CD4-positive, alpha-beta T cell (primary cell): ENCODE results near the gene NCK1. TPM values are rescaled to one million over a fixed set of nuclear protein-coding genes. Genes with fewer than 3 reads are reported as not detected.

ENCODE experiments used
- ATAC-seq: fragments of 200-7000 bp; cut with Tn5 transposase; one replicate; pipeline ENCODE4 v1.10.0; 2022; ENCODE audit warnings: mild to moderate bottlenecking; ENCODE audit not compliant: poor library complexity
- CTCF ChIA-PET: fragments of 350-600 bp; sonication (Branson Sonifier 250); formaldehyde crosslinking; loops from one replicate; lab custom pipeline; 2021; ENCODE audit warnings: antibody characterized with exemption, inconsistent platforms; lab: Charles Lee
- POLR2A ChIA-PET: fragments of 350-600 bp; sonication (Branson Sonifier 250); formaldehyde crosslinking; loops from one replicate; lab custom pipeline; 2021; ENCODE audit warnings: antibody characterized with exemption, inconsistent platforms; lab: Charles Lee
- DNase-seq, 14 experiments: peaks; one replicate each; pipeline ENCODE4 v3.0.0-alpha.2; 2013 to 2020; ENCODE audit warnings: mixed read lengths in 2 of 14
- H3K27ac ChIP-seq, 2 donors: one replicate each; pipeline versions ENCODE4 v1.5.1 to v1.7.0; 2013; ENCODE audit warnings: low read length in 2 of 2, low read depth in 1 of 2, mild to moderate bottlenecking in 1 of 2
- H3K27me3 ChIP-seq, 2 experiments: 1 replicate in 1 of 2; 2 replicates in 1 of 2; pipeline versions ENCODE4 v1.6.1 to v1.7.0; 2013; ENCODE audit warnings: low read length in 2 of 2, control low read depth in 1 of 2, mild to moderate bottlenecking in 1 of 2, moderate library complexity in 1 of 2; ENCODE audit not compliant: insufficient read depth in 2 of 2, control insufficient read depth in 1 of 2
- H3K36me3 ChIP-seq: one replicate; pipeline ENCODE4 v1.6.1; 2013; ENCODE audit warnings: low read length, control low read depth; ENCODE audit not compliant: insufficient read depth
- H3K4me1 ChIP-seq: one replicate; pipeline ENCODE4 v1.6.1; 2013; ENCODE audit warnings: low read length, control low read depth; ENCODE audit not compliant: insufficient read depth
- H3K4me3 ChIP-seq: one replicate; pipeline ENCODE4 v1.5.1; 2013; ENCODE audit warnings: mild to moderate bottlenecking, low read length, moderate library complexity
- H3K9me3 ChIP-seq, 2 experiments: 1 replicate in 1 of 2; 2 replicates in 1 of 2; pipeline versions ENCODE4 v1.6.1 to v1.7.0; 2013; ENCODE audit warnings: low read length in 2 of 2, mild to moderate bottlenecking in 2 of 2, control low read depth in 1 of 2, moderate library complexity in 1 of 2; ENCODE audit not compliant: control insufficient read depth in 1 of 2, insufficient read depth in 1 of 2
- H3K27ac Mint-ChIP-seq: one replicate; pipeline ENCODE4 v1.8.0; 2020; ENCODE audit warnings: mixed read lengths
- H3K27me3 Mint-ChIP-seq: one replicate; pipeline ENCODE4 v1.8.0; 2021; ENCODE audit warnings: mixed read lengths
- H3K36me3 Mint-ChIP-seq: one replicate; pipeline ENCODE4 v1.8.0; 2021; ENCODE audit warnings: low read depth, mixed read lengths
- H3K4me1 Mint-ChIP-seq: one replicate; pipeline ENCODE4 v1.8.0; 2021; ENCODE audit warnings: low read depth, mixed read lengths
- H3K4me3 Mint-ChIP-seq: one replicate; pipeline ENCODE4 v1.8.0; 2020; ENCODE audit warnings: mild to moderate bottlenecking, mixed read lengths
- H3K9me3 Mint-ChIP-seq: one replicate; pipeline ENCODE4 v1.8.0; 2020; ENCODE audit warnings: mixed read lengths
- CTCF ChIP-seq: fragments of 200-600 bp; IDR thresholded peaks from one replicate; pipeline ENCODE4 v1.8.0; 2022; ENCODE audit warnings: antibody characterized with exemption, mild to moderate bottlenecking
- intact Hi-C, 2 experiments: fragments of 100-400 bp; cut with DNase I in 1 of 2; cut with micrococcal nuclease in 1 of 2; formaldehyde crosslinking; loops; one replicate each; pipeline versions ENCODE4 v1.15.1 to v1.9.0; 2023 to 2025; cut with DNase I, micrococcal nuclease
- total RNA-seq, 174 experiments: library from RNA in 2 of 174; stranded (reverse) in 2 of 174; gene quantifications; one replicate each; pipeline ENCODE4 v1.2.3 and lab custom pipeline; 2021 to 2026

Gene NCK1
- total RNA-seq, 2 experiments from 2014 or later: 52.9 to 55.0 TPM

GRCh38 chr3:136909187-136909586 lies 47.2 kb downstream of the NCK1 start:
- H3K4me1 Mint-ChIP-seq: peaks cover 80% of the 10 kb centered on the region

GRCh38 chr3:136910697-136911096 lies 48.7 kb downstream of the NCK1 start:
- no peak overlapping the region for H3K27ac ChIP-seq
- no peak overlapping the region for H3K4me3 ChIP-seq
- no peak for ATAC-seq
- Mint-ChIP-seq H3K4me3 (no peak overlapping the region), H3K27me3 (no peaks in the 10 kb centered on the region), H3K36me3 (peaks cover 64% of the 10 kb centered on the region), H3K27ac (no peak overlapping the region), H3K4me1 (peaks cover 93% of the 10 kb centered on the region), H3K9me3 (peaks cover 3% of the 10 kb centered on the region)
- no peaks in the 10 kb centered on the region for H3K36me3 ChIP-seq
- peaks cover 0 to under 1% of the 10 kb centered on the region in 2 experiments for H3K9me3 ChIP-seq
- no peak for DNase-seq
- H3K4me1 ChIP-seq: peaks cover 28% of the 10 kb centered on the region
- POLR2A ChIA-PET: interaction anchor here (0.7 to 2.4 kb wide), 7 partner anchors 9 to 158 kb away, joined by 3 to 17 read pairs (median 4); partner anchors contain the start of genes NCK1 and STAG1
- intact Hi-C loops: no loop called here
- CTCF ChIA-PET: interaction anchor here (0.8 to 2.8 kb wide), 5 partner anchors 13 to 103 kb away, joined by 3 to 8 read pairs (median 3); no protein-coding TSS in a partner anchor
- no peak for TF ChIP-seq CTCF
- H3K27me3 ChIP-seq: no peaks in the 10 kb centered on the region

More at GRCh38 chr3:136909187-136909586, 47.2 kb downstream of the NCK1 start:
- no peak for ATAC-seq
- CTCF ChIA-PET: interaction anchor here (2.8 kb wide), 1 partner anchor 46 kb away, joined by 8 read pairs; no protein-coding TSS in a partner anchor
- Mint-ChIP-seq H3K9me3 (peaks cover 3% of the 10 kb centered on the region), H3K36me3 (peaks cover 64% of the 10 kb centered on the region), H3K4me3 (peak overlapping the region; percentile 17), H3K27me3 (no peaks in the 10 kb centered on the region), H3K27ac (peak overlapping the region; percentile 32)
- intact Hi-C loops: no loop called here
- Histone ChIP-seq H3K36me3 (no peaks in the 10 kb centered on the region), H3K4me3 (no peak overlapping the region), H3K27ac (peak overlapping the region in 1 of 2 donors; percentile 38), H3K4me1 (peaks cover 28% of the 10 kb centered on the region), H3K27me3 (no peaks in the 10 kb centered on the region), H3K9me3 (peaks cover 10 to 13% of the 10 kb centered on the region in 2 experiments)
- POLR2A ChIA-PET: interaction anchor here (0.7 to 2.4 kb wide), 4 partner anchors 11 to 157 kb away, joined by 3 to 17 read pairs (median 8); partner anchors contain the start of genes NCK1 and STAG1
- TF ChIP-seq CTCF: no peak
- peak in 1 of 14 experiments; percentile 27 for DNase-seq

- no peaks in the 10 kb centered on the region for H3K9me3 Mint-ChIP-seq
- H3K4me3 ChIP-seq: no peak overlapping the region
- DNase-seq (no peak), ATAC-seq (no peak)
- no peak overlapping the region for H3K4me3 Mint-ChIP-seq
- H3K36me3 Mint-ChIP-seq: peaks cover 47% of the 10 kb centered on the region
- no peaks in the 10 kb centered on the region for H3K27me3 Mint-ChIP-seq
- H3K27ac ChIP-seq: no peak overlapping the region
- peaks cover 92% of the 10 kb centered on the region for H3K4me1 Mint-ChIP-seq
- TF ChIP-seq CTCF: no peak
- no peaks in the 10 kb centered on the region for H3K9me3 ChIP-seq
- ChIA-PET POLR2A (interaction anchor here (0.9 kb wide), 1 partner anchor 161 kb away, joined by 3 read pairs; the partner anchor contains the start of gene STAG1), CTCF (interaction anchor here (1.7 kb wide), 1 partner anchor 160 kb away, joined by 4 read pairs; the partner anchor contains the start of gene STAG1)
- H3K27ac Mint-ChIP-seq: peak overlapping the region; percentile 19
- peaks cover 5% of the 10 kb centered on the region for H3K36me3 ChIP-seq
- intact Hi-C loops: no loop called here
- H3K27me3 ChIP-seq: no peaks in the 10 kb centered on the region
- H3K4me1 ChIP-seq: peaks cover 19% of the 10 kb centered on the region
These were observed 51.2 kb downstream of the NCK1 start for GRCh38 chr3:136913168-136913567.
